OCI-LY3 (cell line): ENCODE measurements around the gene MXD3.

Source experiments
- H2AFZ ChIP-seq: fragments of 200-600, 300-600 bp; shearing (Covaris generic); 2 replicates; pipeline ENCODE4 v1.6.0; 2014; ENCODE audit warnings: antibody characterized with exemption, low read depth, low read length
- H3K27ac ChIP-seq: fragments of 200-600, 300-600 bp; sonication (generic); 2 replicates; pipeline ENCODE4 v1.5.1; 2014; ENCODE audit warnings: mild to moderate bottlenecking, low read length, moderate library complexity, mixed read lengths
- H3K27me3 ChIP-seq: fragments of 200-600, 300-600 bp; sonication (generic); 2 replicates; pipeline ENCODE4 v1.6.1; 2014; ENCODE audit warnings: low read depth, low read length, mixed read lengths
- H3K36me3 ChIP-seq: fragments of 200-600, 300-600 bp; sonication (generic); replicated peaks from 2 replicates; pipeline ENCODE3; 2014; ENCODE audit warnings: low read depth, low read length, mixed read lengths
- H3K4me1 ChIP-seq: fragments of 300-600, 200-600 bp; sonication (generic); 2 replicates; pipeline ENCODE4 v1.6.1; 2014; ENCODE audit warnings: low read length, mixed read lengths
- H3K4me2 ChIP-seq: fragments of 200-600, 300-600 bp; sonication (generic); 2 replicates; pipeline ENCODE4 v1.6.1; 2014; ENCODE audit warnings: low read length, mixed read lengths
- H3K4me3 ChIP-seq: fragments of 300-600, 200-600 bp; sonication (generic); 2 replicates; pipeline ENCODE4 v1.5.1; 2014; ENCODE audit warnings: antibody characterized with exemption, mild to moderate bottlenecking, low read length, moderate library complexity
- H3K79me2 ChIP-seq: fragments of 300-600, 200-600 bp; shearing (Covaris generic); 2 replicates; pipeline ENCODE4 v1.6.1; 2014; ENCODE audit warnings: mild to moderate bottlenecking, low read length, mixed read lengths
- H3K9ac ChIP-seq: fragments of 300-600, 200-600 bp; shearing (Covaris generic); 2 replicates; pipeline ENCODE4 v1.6.0; 2014; ENCODE audit warnings: mild to moderate bottlenecking, low read length, moderate library complexity
- H3K9me3 ChIP-seq: fragments of 200-600, 300-600 bp; shearing (Covaris generic); 2 replicates; pipeline ENCODE4 v1.6.1; 2014; ENCODE audit warnings: low read length, mixed read lengths; ENCODE audit not compliant: insufficient read depth
- H4K20me1 ChIP-seq: fragments of 200-600, 300-600 bp; sonication (generic); 2 replicates; pipeline ENCODE4 v1.6.1; 2016; ENCODE audit warnings: low read length, mixed read lengths; ENCODE audit not compliant: insufficient read depth
- EZH2phosphoT487 ChIP-seq: fragments of 200-600 bp; shearing (Covaris generic); IDR thresholded peaks from 2 replicates; pipeline ENCODE4 v1.6.1; 2018; ENCODE audit warnings: antibody characterized with exemption, mixed run types, low read depth
- TF ChIP-seq, protein P1 (sequence below): fragments of 200-600, 300-600 bp; sonication (generic); IDR thresholded peaks from 2 replicates; pipeline ENCODE4 v1.5.1; 2014; ENCODE audit warnings: antibody characterized with exemption, low read length, low read depth

MXD3 gene

DNA sequence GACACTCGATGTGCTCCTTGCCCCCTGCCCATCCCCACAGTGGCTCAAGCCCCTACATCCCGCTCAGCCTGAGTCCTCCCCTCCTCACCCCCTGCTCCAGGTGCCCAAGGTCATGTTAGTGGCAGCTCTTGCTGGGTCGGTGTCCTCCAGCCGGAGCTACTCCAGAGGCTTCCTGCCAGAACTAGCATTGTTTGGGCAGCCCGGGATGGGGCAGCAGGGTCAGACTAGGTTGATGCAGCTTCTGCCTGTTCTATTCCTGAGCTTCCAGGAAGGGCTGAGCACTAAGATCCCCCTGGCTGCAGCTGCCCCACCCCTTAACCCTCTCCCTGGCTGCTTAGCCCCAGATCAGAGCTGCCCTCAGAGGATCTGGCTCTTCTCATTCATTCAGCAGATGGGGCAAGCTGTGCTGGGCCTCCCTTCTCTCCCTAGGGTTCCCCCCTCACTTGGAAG lies 46.7 kb upstream of the MXD3 start:
- Histone ChIP-seq H3K4me3 (peak overlapping the region; percentile 91), H4K20me1 (no peaks in the 10 kb centered on the region), H3K9me3 (no peaks in the 10 kb centered on the region), H2AFZ (no peak overlapping the region), H3K27ac (peak overlapping the region; percentile 53), H3K36me3 (no peaks in the 10 kb centered on the region), H3K4me2 (peak overlapping the region; percentile 98), H3K27me3 (no peaks in the 10 kb centered on the region), H3K4me1 (peaks cover 36% of the 10 kb centered on the region), H3K9ac (peak overlapping the region; percentile 75), H3K79me2 (peaks cover 9% of the 10 kb centered on the region; the same call in 1 of the 2 replicates)
- no peak for TF ChIP-seq EZH2phosphoT487
- TF ChIP-seq, protein P1, sequence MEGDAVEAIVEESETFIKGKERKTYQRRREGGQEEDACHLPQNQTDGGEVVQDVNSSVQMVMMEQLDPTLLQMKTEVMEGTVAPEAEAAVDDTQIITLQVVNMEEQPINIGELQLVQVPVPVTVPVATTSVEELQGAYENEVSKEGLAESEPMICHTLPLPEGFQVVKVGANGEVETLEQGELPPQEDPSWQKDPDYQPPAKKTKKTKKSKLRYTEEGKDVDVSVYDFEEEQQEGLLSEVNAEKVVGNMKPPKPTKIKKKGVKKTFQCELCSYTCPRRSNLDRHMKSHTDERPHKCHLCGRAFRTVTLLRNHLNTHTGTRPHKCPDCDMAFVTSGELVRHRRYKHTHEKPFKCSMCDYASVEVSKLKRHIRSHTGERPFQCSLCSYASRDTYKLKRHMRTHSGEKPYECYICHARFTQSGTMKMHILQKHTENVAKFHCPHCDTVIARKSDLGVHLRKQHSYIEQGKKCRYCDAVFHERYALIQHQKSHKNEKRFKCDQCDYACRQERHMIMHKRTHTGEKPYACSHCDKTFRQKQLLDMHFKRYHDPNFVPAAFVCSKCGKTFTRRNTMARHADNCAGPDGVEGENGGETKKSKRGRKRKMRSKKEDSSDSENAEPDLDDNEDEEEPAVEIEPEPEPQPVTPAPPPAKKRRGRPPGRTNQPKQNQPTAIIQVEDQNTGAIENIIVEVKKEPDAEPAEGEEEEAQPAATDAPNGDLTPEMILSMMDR = no peak

DNA sequence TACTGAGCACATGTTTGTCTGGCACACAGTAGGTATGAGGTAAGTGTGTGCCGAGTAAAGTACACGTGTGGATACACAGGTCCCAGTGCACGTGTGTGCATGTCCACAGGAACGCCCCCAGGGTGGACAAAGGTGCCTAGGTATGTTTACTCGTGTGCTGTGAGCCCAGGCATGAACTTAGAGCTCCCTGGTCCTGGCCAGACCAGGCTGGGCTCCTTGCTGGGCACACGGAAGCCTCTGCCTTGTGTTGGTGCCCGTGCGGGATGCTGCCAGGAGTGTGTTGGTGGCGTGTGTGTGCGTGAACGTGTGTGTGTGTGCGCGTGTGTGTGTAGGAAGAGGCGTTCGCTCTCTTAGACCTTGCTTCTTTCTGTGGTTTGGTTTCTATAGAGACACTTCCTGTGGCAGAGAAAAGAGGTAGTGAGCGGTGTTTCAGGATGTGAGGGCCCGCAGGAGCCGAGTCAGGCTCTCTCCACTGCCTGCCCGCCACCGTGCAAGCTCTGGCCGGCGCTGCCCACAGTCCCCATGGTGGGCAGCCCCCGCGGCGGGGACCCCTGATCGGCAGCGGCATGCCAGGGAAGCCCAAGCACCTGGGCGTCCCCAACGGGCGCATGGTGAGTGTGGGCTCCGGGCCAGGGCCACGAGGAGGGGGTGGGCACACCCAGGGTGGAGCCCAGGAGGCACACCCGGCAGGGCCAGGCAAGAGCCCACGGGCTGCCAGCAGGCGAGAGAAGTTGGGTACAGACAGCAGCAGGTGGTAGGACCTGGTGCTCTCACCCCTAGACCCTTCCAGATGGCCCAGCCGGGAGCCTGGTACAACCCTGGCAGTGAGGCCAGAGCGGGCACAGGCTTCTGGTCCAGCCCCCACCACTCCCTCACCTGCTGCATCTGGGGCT lies 46.0 kb upstream of the MXD3 start, which contains the start of gene RGS14:
TSS of gene RGS14 (plus strand) at position 466 of the 893 bp plus-strand sequence. CDS start at position 567, 101 bp downstream.
- Histone ChIP-seq H3K9ac (peak within 1 kb of the TSS; percentile 75), H2AFZ (peak within 1 kb of the TSS; percentile 85), H3K4me1 (peaks cover 30% of the 10 kb centered on the region), H3K27ac (peak within 1 kb of the TSS; percentile 53), H3K27me3 (no peaks in the 10 kb centered on the region), H3K4me3 (peak within 1 kb of the TSS; percentile 91), H3K9me3 (no peaks in the 10 kb centered on the region), H3K79me2 (peaks cover 9% of the 10 kb centered on the region; the same call in 1 of the 2 replicates), H3K36me3 (no peaks in the 10 kb centered on the region), H4K20me1 (no peaks in the 10 kb centered on the region), H3K4me2 (peak within 1 kb of the TSS; percentile 98)
- TF ChIP-seq, protein P1 = no peak
- TF ChIP-seq EZH2phosphoT487 = no peak

DNA sequence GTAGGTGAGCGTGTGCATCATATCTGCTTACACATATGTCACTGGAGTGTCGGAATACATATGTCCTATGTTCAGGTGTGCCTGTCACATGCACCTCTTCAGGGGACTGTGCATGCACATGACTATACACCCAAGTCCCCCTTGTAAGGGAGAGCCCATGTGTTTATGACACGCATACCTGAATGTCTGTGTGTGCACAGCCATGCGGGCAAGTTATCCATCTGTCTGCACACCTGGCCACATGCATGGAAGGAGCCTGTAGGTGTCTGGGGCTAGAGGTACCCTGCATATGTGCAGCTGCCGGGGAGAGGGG lies 45.4 kb upstream of the MXD3 start:
- Histone ChIP-seq H3K4me2 (peak overlapping the region; percentile 98), H3K27me3 (no peaks in the 10 kb centered on the region), H4K20me1 (no peaks in the 10 kb centered on the region), H3K9me3 (no peaks in the 10 kb centered on the region), H3K4me3 (peak overlapping the region; percentile 91), H3K36me3 (no peaks in the 10 kb centered on the region), H3K9ac (peak overlapping the region; percentile 75; the same call in 1 of the 2 replicates), H3K27ac (no peak overlapping the region), H3K4me1 (peaks cover 27% of the 10 kb centered on the region), H3K79me2 (peaks cover 9% of the 10 kb centered on the region; the same call in 1 of the 2 replicates), H2AFZ (peak overlapping the region; percentile 85)
- TF ChIP-seq, protein P1 = no peak
- TF ChIP-seq EZH2phosphoT487 = no peak

DNA sequence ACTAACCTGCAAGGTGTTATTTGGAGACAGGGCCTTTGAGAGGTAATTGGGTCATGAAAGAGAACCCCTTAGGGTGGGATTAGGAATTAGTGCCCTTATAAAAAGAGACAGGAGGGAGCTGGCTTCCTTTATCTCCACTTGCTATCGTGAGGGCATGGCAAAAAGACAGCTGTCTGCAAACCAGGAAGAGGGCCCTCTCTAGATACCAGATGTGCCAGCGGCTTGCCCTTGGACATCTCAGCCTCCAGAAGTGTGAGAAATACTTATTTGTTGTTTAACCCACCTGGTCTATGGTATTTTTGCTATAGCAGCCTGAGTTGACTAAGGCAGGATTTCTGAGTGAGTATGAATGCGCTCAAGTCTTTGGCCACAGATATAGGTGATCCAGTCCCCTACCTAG lies 45.0 kb upstream of the MXD3 start:
- H3K9me3 ChIP-seq = no peaks in the 10 kb centered on the region
- peak overlapping the region; percentile 98 for H3K4me2 ChIP-seq
- H3K9ac ChIP-seq = no peak overlapping the region
- no peaks in the 10 kb centered on the region for H3K27me3 ChIP-seq
- no peak overlapping the region for H3K27ac ChIP-seq
- H2AFZ ChIP-seq = no peak overlapping the region
- TF ChIP-seq, protein P1 = no peak
- TF ChIP-seq EZH2phosphoT487 = no peak
- peaks cover 9% of the 10 kb centered on the region; the same call in 1 of the 2 replicates for H3K79me2 ChIP-seq
- H3K4me3 ChIP-seq = no peak overlapping the region
- no peaks in the 10 kb centered on the region for H3K36me3 ChIP-seq
- peaks cover 25% of the 10 kb centered on the region for H3K4me1 ChIP-seq
- no peaks in the 10 kb centered on the region for H4K20me1 ChIP-seq
